ENCODE data around the gene KIF27.

DNA sequence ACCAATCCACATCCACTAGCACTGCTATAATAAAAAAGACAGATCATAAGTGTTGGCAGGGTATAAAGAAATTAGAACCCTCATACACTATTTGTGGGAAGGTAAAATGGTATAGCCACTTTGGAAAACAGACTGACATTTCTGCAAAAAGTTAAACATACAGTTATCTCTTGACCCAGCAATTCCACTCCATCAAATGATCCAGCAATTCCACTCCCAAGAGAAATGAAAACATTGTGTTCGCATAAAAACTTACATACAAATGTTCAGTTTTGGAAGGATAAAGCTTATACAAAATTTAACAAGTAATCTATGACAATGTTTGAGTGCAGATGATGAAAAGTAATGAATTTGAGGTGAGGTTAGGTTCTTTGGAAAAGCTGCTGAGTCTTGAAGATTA is 2.1 kb downstream of the KIF27 start:
- TF ChIP-seq, protein P1, sequence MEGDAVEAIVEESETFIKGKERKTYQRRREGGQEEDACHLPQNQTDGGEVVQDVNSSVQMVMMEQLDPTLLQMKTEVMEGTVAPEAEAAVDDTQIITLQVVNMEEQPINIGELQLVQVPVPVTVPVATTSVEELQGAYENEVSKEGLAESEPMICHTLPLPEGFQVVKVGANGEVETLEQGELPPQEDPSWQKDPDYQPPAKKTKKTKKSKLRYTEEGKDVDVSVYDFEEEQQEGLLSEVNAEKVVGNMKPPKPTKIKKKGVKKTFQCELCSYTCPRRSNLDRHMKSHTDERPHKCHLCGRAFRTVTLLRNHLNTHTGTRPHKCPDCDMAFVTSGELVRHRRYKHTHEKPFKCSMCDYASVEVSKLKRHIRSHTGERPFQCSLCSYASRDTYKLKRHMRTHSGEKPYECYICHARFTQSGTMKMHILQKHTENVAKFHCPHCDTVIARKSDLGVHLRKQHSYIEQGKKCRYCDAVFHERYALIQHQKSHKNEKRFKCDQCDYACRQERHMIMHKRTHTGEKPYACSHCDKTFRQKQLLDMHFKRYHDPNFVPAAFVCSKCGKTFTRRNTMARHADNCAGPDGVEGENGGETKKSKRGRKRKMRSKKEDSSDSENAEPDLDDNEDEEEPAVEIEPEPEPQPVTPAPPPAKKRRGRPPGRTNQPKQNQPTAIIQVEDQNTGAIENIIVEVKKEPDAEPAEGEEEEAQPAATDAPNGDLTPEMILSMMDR (IDR thresholded peaks at IDR 0.05; ENCODE audit: low read depth, low read length, missing input control), result no peak
- TF ChIP-seq, protein P2, sequence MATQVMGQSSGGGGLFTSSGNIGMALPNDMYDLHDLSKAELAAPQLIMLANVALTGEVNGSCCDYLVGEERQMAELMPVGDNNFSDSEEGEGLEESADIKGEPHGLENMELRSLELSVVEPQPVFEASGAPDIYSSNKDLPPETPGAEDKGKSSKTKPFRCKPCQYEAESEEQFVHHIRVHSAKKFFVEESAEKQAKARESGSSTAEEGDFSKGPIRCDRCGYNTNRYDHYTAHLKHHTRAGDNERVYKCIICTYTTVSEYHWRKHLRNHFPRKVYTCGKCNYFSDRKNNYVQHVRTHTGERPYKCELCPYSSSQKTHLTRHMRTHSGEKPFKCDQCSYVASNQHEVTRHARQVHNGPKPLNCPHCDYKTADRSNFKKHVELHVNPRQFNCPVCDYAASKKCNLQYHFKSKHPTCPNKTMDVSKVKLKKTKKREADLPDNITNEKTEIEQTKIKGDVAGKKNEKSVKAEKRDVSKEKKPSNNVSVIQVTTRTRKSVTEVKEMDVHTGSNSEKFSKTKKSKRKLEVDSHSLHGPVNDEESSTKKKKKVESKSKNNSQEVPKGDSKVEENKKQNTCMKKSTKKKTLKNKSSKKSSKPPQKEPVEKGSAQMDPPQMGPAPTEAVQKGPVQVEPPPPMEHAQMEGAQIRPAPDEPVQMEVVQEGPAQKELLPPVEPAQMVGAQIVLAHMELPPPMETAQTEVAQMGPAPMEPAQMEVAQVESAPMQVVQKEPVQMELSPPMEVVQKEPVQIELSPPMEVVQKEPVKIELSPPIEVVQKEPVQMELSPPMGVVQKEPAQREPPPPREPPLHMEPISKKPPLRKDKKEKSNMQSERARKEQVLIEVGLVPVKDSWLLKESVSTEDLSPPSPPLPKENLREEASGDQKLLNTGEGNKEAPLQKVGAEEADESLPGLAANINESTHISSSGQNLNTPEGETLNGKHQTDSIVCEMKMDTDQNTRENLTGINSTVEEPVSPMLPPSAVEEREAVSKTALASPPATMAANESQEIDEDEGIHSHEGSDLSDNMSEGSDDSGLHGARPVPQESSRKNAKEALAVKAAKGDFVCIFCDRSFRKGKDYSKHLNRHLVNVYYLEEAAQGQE (IDR thresholded peaks at IDR 0.05), result no peak

All from liver (tissue), 2 donors.